ENCODE data around the gene CSMD2. TPM values are rescaled to one million over a fixed set of nuclear protein-coding genes. Genes with fewer than 3 reads are reported as not detected.

The CSMD2 gene
- total RNA-seq, 1 donor from 2014 or later, result 1.8 TPM

- H3K9me3 Mint-ChIP-seq, result no peaks in the 10 kb centered on the region
- H3K36me3 Mint-ChIP-seq, result no peaks in the 10 kb centered on the region
- no peak overlapping the region for H3K27ac Mint-ChIP-seq
- H3K4me3 Mint-ChIP-seq, result no peak overlapping the region
- no peak for TF ChIP-seq CTCF (conservative IDR thresholded peaks at IDR 0.05)
- peaks cover under 1% of the 10 kb centered on the region for H3K4me1 Mint-ChIP-seq (ENCODE audit: unreplicated experiment)
- peaks cover 47% of the 10 kb centered on the region for H3K27me3 Mint-ChIP-seq
- no peak for DNase-seq (ENCODE audit: extremely low spot score, unreplicated experiment)
These were observed 189.1 kb downstream of the CSMD2 start for GRCh38 chr1:33975961-33976360.

GRCh38 chr1:33973799-33974545 lies 191.1 kb downstream of the CSMD2 start:
- peaks cover 4% of the 10 kb centered on the region for H3K4me1 Mint-ChIP-seq (ENCODE audit: unreplicated experiment)
- H3K27ac Mint-ChIP-seq, result no peak overlapping the region
- DNase-seq (ENCODE audit: extremely low spot score, unreplicated experiment), result no peak
- peaks cover 34% of the 10 kb centered on the region for H3K27me3 Mint-ChIP-seq
- H3K36me3 Mint-ChIP-seq, result no peaks in the 10 kb centered on the region
- H3K9me3 Mint-ChIP-seq, result no peaks in the 10 kb centered on the region
- H3K4me3 Mint-ChIP-seq, result no peak overlapping the region
- no peak for TF ChIP-seq CTCF (conservative IDR thresholded peaks at IDR 0.05)

GRCh38 chr1:33972676-33973395 lies 192.2 kb downstream of the CSMD2 start:
- DNase-seq (ENCODE audit: extremely low spot score, unreplicated experiment), result no peak
- no peaks in the 10 kb centered on the region for H3K9me3 Mint-ChIP-seq
- TF ChIP-seq CTCF (conservative IDR thresholded peaks at IDR 0.05), result no peak
- peaks cover 30% of the 10 kb centered on the region for H3K27me3 Mint-ChIP-seq
- peaks cover 4% of the 10 kb centered on the region for H3K4me1 Mint-ChIP-seq (ENCODE audit: unreplicated experiment)
- no peak overlapping the region for H3K27ac Mint-ChIP-seq
- H3K4me3 Mint-ChIP-seq, result no peak overlapping the region
- no peaks in the 10 kb centered on the region for H3K36me3 Mint-ChIP-seq

- peaks cover 24% of the 10 kb centered on the region for H3K27me3 Mint-ChIP-seq
- DNase-seq (ENCODE audit: extremely low spot score, unreplicated experiment), result no peak
- no peaks in the 10 kb centered on the region for H3K9me3 Mint-ChIP-seq
- peaks cover 4% of the 10 kb centered on the region for H3K4me1 Mint-ChIP-seq (ENCODE audit: unreplicated experiment)
- no peaks in the 10 kb centered on the region for H3K36me3 Mint-ChIP-seq
- H3K4me3 Mint-ChIP-seq, result no peak overlapping the region
- TF ChIP-seq CTCF (conservative IDR thresholded peaks at IDR 0.05), result no peak
- H3K27ac Mint-ChIP-seq, result no peak overlapping the region
These were observed 193.1 kb downstream of the CSMD2 start for GRCh38 chr1:33971913-33972312.

- H3K9me3 Mint-ChIP-seq, result no peaks in the 10 kb centered on the region
- H3K36me3 Mint-ChIP-seq, result no peaks in the 10 kb centered on the region
- DNase-seq (ENCODE audit: extremely low spot score, unreplicated experiment), result no peak
- no peak overlapping the region for H3K4me3 Mint-ChIP-seq
- H3K27ac Mint-ChIP-seq, result no peak overlapping the region
- peaks cover 4% of the 10 kb centered on the region for H3K4me1 Mint-ChIP-seq (ENCODE audit: unreplicated experiment)
- H3K27me3 Mint-ChIP-seq, result peaks cover 18% of the 10 kb centered on the region
- TF ChIP-seq CTCF (conservative IDR thresholded peaks at IDR 0.05), result no peak
These were observed 193.9 kb downstream of the CSMD2 start for GRCh38 chr1:33971018-33971710.

Data from type B pancreatic cell (in vitro differentiated cells).